Osteoblast (primary cell): ENCODE measurements around the gene ADGRA1. TPM values are rescaled to one million over a fixed set of nuclear protein-coding genes. Genes with fewer than 3 reads are reported as not detected.

ENCODE experiments used
- DNase-seq: peaks from one replicate; pipeline ENCODE4 v3.0.0; 2011; ENCODE audit warnings: low spot score, mixed read lengths; ENCODE audit not compliant: insufficient read length; ENCODE audit errors: missing footprints
- H2AFZ ChIP-seq: 2 replicates; pipeline ENCODE4 v1.6.0; 2011; ENCODE audit warnings: mild to moderate bottlenecking, low read length
- H3K27ac ChIP-seq: 2 replicates; pipeline ENCODE4 v1.5.1; 2011; ENCODE audit warnings: mild to moderate bottlenecking, low read depth, low read length, moderate library complexity
- H3K27me3 ChIP-seq: 2 replicates; pipeline ENCODE4 v1.6.0; 2012; ENCODE audit warnings: mild to moderate bottlenecking, control low read depth, inconsistent platforms, low read length, moderate library complexity; ENCODE audit not compliant: insufficient read depth
- H3K36me3 ChIP-seq: 2 replicates; pipeline ENCODE4 v1.5.1; 2011; ENCODE audit warnings: mild to moderate bottlenecking, low read length, control low read depth, moderate library complexity; ENCODE audit not compliant: insufficient read depth
- H3K4me1 ChIP-seq: 2 replicates; pipeline ENCODE4 v1.5.1; 2011; ENCODE audit warnings: mild to moderate bottlenecking, low read length, control low read depth, moderate library complexity; ENCODE audit not compliant: insufficient read depth
- H3K4me2 ChIP-seq: 2 replicates; pipeline ENCODE4 v1.6.0; 2011; ENCODE audit warnings: mild to moderate bottlenecking, low read length; ENCODE audit not compliant: insufficient read depth
- H3K4me3 ChIP-seq: fragments of 200-600 bp; sonication (generic); 3 replicates; pipeline ENCODE4 v1.5.1; 2012; ENCODE audit warnings: mild to moderate bottlenecking, low read length, inconsistent platforms; ENCODE audit not compliant: insufficient read depth
- H3K79me2 ChIP-seq: 2 replicates; pipeline ENCODE4 v1.6.0; 2012; ENCODE audit warnings: mild to moderate bottlenecking, low read length, control low read depth, inconsistent platforms; ENCODE audit not compliant: insufficient read depth
- H3K9me3 ChIP-seq: 2 replicates; pipeline ENCODE4 v1.5.1; 2011; ENCODE audit warnings: low read depth, low read length, control low read depth
- H4K20me1 ChIP-seq: 2 replicates; pipeline ENCODE4 v1.6.0; 2012; ENCODE audit warnings: mild to moderate bottlenecking, low read length, control low read depth; ENCODE audit not compliant: insufficient read depth
- CTCF ChIP-seq: IDR thresholded peaks from 2 replicates; pipeline ENCODE4 v1.5.1; 2011; ENCODE audit warnings: mild to moderate bottlenecking, low read depth, low read length, moderate library complexity; ENCODE audit errors: extremely low read depth
- total RNA-seq: library from RNA; depleted of rRNA; stranded (reverse); fragments of >200 nt; gene quantifications from 2 replicates; pipeline ENCODE4 v1.2.3, GENCODE V29; 2012

The ADGRA1 gene
- total RNA-seq, 1 donor = not detected

- TF ChIP-seq CTCF = no peak
- H3K27ac ChIP-seq = no peak overlapping the region
- no peak for DNase-seq
- H4K20me1 ChIP-seq = no peaks in the 10 kb centered on the region
- H3K36me3 ChIP-seq = no peaks in the 10 kb centered on the region
- H3K4me1 ChIP-seq = no peaks in the 10 kb centered on the region
- H3K9me3 ChIP-seq = no peaks in the 10 kb centered on the region
- no peak overlapping the region for H2AFZ ChIP-seq
- no peaks in the 10 kb centered on the region for H3K27me3 ChIP-seq
- H3K4me2 ChIP-seq = no peak overlapping the region
- H3K79me2 ChIP-seq = no peaks in the 10 kb centered on the region
- H3K4me3 ChIP-seq = no peak overlapping the region
These were observed 11.3 kb upstream of the ADGRA1 start for GRCh38 chr10:133076274-133077038.

- no peak for TF ChIP-seq CTCF
- DNase-seq = no peak
- H3K9me3 ChIP-seq = no peaks in the 10 kb centered on the region
- H3K4me2 ChIP-seq = no peak overlapping the region
- peaks cover 3% of the 10 kb centered on the region for H3K27me3 ChIP-seq
- H2AFZ ChIP-seq = no peak overlapping the region
- H3K4me3 ChIP-seq = no peak overlapping the region
- no peaks in the 10 kb centered on the region for H3K36me3 ChIP-seq
- H3K79me2 ChIP-seq = no peaks in the 10 kb centered on the region
- no peaks in the 10 kb centered on the region for H4K20me1 ChIP-seq
- H3K4me1 ChIP-seq = no peaks in the 10 kb centered on the region
- H3K27ac ChIP-seq = no peak overlapping the region
These were observed 7.7 kb upstream of the ADGRA1 start for GRCh38 chr10:133079836-133080682.

GRCh38 chr10:133080683-133081040 lies 7.1 kb upstream of the ADGRA1 start:
- H3K27me3 ChIP-seq = peaks cover 3% of the 10 kb centered on the region

More at GRCh38 chr10:133080683-133081040, 7.1 kb upstream of the ADGRA1 start:
- no peak for TF ChIP-seq CTCF
- Histone ChIP-seq H3K4me3 (no peak overlapping the region), H4K20me1 (no peaks in the 10 kb centered on the region), H3K4me2 (no peak overlapping the region), H3K36me3 (no peaks in the 10 kb centered on the region), H3K79me2 (no peaks in the 10 kb centered on the region), H3K9me3 (no peaks in the 10 kb centered on the region), H3K4me1 (no peaks in the 10 kb centered on the region), H2AFZ (no peak overlapping the region), H3K27ac (no peak overlapping the region)
- DNase-seq = no peak
